ENCODE data around the gene HGS. TPM values are rescaled to one million over a fixed set of nuclear protein-coding genes. Genes with fewer than 3 reads are reported as not detected.

Gene HGS
- total RNA-seq, 1 donor from 2014 or later: 50.5 TPM

DNA sequence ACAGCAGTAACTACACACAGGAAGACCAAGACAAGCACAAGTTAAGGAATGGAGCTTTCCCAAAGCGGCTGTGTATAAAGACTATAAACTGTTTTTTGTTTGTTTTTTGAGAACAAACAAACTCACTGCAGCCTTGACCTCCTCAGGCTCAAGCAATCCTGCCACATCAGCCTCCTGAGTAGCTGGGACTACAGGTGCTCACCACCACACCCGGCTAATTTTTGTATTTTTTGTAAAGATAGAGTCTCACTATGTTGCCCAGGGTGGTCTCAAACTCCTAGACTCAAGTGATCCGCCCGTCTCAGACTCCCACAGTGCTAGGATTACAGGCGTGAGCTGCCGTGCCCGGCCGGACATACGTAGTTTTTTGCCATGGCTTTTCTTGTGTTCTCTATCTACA is 23.4 kb upstream of the HGS start:
- H3K27me3 ChIP-seq (ENCODE audit: low read depth): no peaks in the 10 kb centered on the region
- DNase-seq: no peak
- TF ChIP-seq, protein P1, sequence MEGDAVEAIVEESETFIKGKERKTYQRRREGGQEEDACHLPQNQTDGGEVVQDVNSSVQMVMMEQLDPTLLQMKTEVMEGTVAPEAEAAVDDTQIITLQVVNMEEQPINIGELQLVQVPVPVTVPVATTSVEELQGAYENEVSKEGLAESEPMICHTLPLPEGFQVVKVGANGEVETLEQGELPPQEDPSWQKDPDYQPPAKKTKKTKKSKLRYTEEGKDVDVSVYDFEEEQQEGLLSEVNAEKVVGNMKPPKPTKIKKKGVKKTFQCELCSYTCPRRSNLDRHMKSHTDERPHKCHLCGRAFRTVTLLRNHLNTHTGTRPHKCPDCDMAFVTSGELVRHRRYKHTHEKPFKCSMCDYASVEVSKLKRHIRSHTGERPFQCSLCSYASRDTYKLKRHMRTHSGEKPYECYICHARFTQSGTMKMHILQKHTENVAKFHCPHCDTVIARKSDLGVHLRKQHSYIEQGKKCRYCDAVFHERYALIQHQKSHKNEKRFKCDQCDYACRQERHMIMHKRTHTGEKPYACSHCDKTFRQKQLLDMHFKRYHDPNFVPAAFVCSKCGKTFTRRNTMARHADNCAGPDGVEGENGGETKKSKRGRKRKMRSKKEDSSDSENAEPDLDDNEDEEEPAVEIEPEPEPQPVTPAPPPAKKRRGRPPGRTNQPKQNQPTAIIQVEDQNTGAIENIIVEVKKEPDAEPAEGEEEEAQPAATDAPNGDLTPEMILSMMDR (IDR thresholded peaks at IDR 0.05; ENCODE audit: borderline replicate concordance): no peak
- no peaks in the 10 kb centered on the region for H3K9me3 ChIP-seq (replicated peaks)
- no peak overlapping the region for H3K27ac ChIP-seq (replicated peaks)
- peaks cover 16% of the 10 kb centered on the region for H3K4me1 ChIP-seq
- no peak overlapping the region for H3K4me3 ChIP-seq
- peaks cover 8% of the 10 kb centered on the region for H3K36me3 ChIP-seq
- intact Hi-C loops (cut with micrococcal nuclease): no loop called here

DNA sequence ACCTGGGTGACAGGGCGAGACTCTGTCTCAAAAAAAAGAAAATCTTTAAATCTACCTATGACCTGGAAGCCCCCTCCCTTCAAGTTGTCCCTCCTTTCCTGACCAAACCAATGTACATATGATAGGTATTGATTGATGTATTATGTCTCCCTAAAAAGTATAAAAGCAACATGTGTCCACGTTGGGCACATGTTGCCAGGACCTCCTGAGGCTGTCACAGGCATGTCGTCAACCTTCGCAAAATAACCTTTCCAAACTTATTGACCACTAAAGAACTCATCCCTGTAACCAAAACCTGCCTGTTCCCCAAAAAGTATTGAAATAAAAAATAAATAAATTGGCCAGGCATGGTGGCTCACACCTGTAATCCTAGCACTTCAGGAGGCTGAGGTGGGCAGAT is 21.8 kb upstream of the HGS start:
- Histone ChIP-seq H3K27me3 (ENCODE audit: low read depth) (no peaks in the 10 kb centered on the region), H3K4me3 (no peak overlapping the region), H3K4me1 (peaks cover 23% of the 10 kb centered on the region), H3K9me3 (replicated peaks) (no peaks in the 10 kb centered on the region), H3K36me3 (peaks cover 8% of the 10 kb centered on the region), H3K27ac (replicated peaks) (no peak overlapping the region)
- TF ChIP-seq, protein P1 (IDR thresholded peaks at IDR 0.05; ENCODE audit: borderline replicate concordance): no peak
- intact Hi-C loops (cut with micrococcal nuclease): no loop called here
- no peak for DNase-seq

DNA sequence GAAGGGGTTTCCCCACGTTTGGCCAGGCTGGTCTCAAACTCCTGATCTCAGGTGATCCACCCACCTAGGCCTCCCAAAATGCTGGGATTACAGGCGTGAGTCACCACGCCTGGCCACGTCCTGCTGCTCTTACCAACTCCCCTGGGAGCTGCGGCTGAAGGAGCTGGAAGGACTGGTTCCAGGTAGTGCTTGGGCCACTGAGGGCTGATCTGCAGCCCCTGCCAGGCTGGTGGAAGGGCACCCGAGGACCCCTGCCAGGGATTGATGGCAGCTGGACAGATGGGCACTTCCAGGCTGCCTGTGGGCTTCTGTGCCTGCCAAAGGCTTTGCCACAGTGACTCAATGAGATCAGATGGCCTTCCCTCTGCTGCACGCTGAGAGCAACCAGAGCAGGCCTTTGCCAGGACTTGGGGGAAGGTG is 19.8 kb upstream of the HGS start:
- H3K4me3 ChIP-seq: no peak overlapping the region
- peaks cover 13% of the 10 kb centered on the region for H3K36me3 ChIP-seq
- H3K27ac ChIP-seq (replicated peaks): no peak overlapping the region
- no peaks in the 10 kb centered on the region for H3K9me3 ChIP-seq (replicated peaks)
- TF ChIP-seq, protein P1 (IDR thresholded peaks at IDR 0.05; ENCODE audit: borderline replicate concordance): no peak
- no peak for DNase-seq
- intact Hi-C loops (cut with micrococcal nuclease): no loop called here
- H3K4me1 ChIP-seq: peaks cover 34% of the 10 kb centered on the region
- no peaks in the 10 kb centered on the region for H3K27me3 ChIP-seq (ENCODE audit: low read depth)

DNA sequence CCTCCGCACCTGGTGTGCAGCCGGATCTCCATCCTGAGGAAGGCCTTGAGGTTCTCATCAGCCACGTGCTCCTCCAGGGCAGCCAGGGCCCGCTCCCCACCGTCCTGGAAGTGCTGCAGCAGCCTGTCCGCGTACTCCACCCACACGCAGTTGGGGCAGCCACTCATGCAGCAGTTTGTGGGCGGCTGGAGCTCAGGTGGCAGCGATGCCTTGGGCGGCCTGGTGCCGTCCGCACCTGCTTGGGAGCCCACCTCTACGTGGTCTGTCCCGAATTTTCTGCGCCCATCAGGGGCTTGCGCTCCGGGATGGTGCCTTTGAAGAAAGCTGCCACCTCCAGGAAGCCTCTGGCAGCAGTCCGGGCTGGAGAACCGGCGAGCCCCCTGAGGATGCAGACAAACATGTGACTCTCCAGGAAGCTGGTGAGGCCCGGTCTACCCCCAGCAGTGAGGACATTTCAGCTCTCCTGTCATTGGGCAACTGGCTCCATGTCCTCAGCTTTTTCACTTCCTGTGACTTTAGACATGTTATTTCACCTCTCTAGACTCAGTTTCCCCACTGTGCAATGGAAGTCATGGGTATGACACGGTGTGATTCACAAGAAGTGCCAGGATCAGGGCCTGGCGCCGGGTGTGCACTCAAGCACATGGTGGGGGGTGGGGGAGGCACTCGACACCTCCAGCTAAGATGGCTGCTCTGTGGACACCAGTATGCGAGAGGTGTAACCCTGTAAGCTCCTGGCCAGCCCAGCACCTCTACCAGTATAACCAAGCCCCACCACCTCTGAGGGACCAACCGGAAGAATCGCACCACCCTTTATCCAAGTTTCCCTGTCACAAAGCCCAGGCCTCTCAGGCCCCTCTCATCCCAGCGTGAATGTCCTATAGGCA is 18.4 kb upstream of the HGS start:
- H3K27ac ChIP-seq (replicated peaks): peak overlapping the region; percentile 90
- no peaks in the 10 kb centered on the region for H3K9me3 ChIP-seq (replicated peaks)
- H3K36me3 ChIP-seq: peaks cover 26% of the 10 kb centered on the region
- TF ChIP-seq, protein P1 (IDR thresholded peaks at IDR 0.05; ENCODE audit: borderline replicate concordance): no peak
- no peaks in the 10 kb centered on the region for H3K27me3 ChIP-seq (ENCODE audit: low read depth)
- intact Hi-C loops (cut with micrococcal nuclease): no loop called here
- peak overlapping the region; percentile 95 for H3K4me3 ChIP-seq
- peaks cover 34% of the 10 kb centered on the region for H3K4me1 ChIP-seq
- no peak for DNase-seq

DNA sequence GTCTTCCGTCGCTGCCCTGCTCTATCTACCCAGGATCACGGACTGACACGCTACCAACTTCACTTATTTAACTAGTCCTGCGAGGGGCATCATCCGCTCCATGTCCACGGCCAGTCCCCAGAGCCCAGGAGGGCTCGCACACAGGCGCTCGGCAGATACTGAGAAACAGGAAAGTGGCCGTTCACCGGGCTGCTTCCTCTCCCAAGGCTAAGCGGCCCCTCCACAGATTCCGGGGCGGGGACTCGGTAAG is 17.8 kb upstream of the HGS start:
- Histone ChIP-seq H3K4me1 (peaks cover 34% of the 10 kb centered on the region), H3K27me3 (ENCODE audit: low read depth) (no peaks in the 10 kb centered on the region), H3K36me3 (peaks cover 30% of the 10 kb centered on the region), H3K27ac (replicated peaks) (peak overlapping the region; percentile 90), H3K4me3 (peak overlapping the region; percentile 95), H3K9me3 (replicated peaks) (no peaks in the 10 kb centered on the region)
- DNase-seq: no peak
- intact Hi-C loops (cut with micrococcal nuclease): no loop called here
- TF ChIP-seq, protein P1 (IDR thresholded peaks at IDR 0.05; ENCODE audit: borderline replicate concordance): no peak

All from left ventricle myocardium inferior (tissue), 1 donor.